Peyer's patch (tissue), 4 donors: ENCODE results near the gene ASPDH.

Experiments
- CTCF ChIP-seq, 6 experiments: fragments of 450-650 bp in 4 of 6; fragments of 200-600 bp in 2 of 6; sonication (generic) in 1 of 6; IDR thresholded peaks; one replicate each; pipeline ENCODE4 v1.5.1; 2017 to 2019; ENCODE audit warnings: antibody characterized with exemption in 6 of 6, mild to moderate bottlenecking in 3 of 6, moderate library complexity in 1 of 6
- POLR2A ChIP-seq, 2 donors: fragments of 450-650 bp; IDR thresholded peaks; one replicate each; pipeline ENCODE4 v1.5.1; 2017; ENCODE audit warnings: antibody characterized with exemption in 2 of 2, mild to moderate bottlenecking in 2 of 2, moderate library complexity in 2 of 2

- TF ChIP-seq POLR2A (IDR thresholded peaks at IDR 0.05): no peak
- TF ChIP-seq CTCF (IDR thresholded peaks at IDR 0.05): no peak
Measured at GRCh38 chr19:50477751-50478515, 35.8 kb downstream of the ASPDH start.
